GM12878 (cell line): ENCODE measurements around the gene BLOC1S2. TPM values are rescaled to one million over a fixed set of nuclear protein-coding genes. Genes with fewer than 3 reads are reported as not detected.

Experiments
- ATF7 ChIP-seq: fragments of 450-650 bp; IDR thresholded peaks from 2 replicates; pipeline ENCODE4 v1.6.1; 2016; ENCODE audit warnings: low read depth, mild to moderate bottlenecking
- BACH1 ChIP-seq: fragments of 450-650 bp; IDR thresholded peaks from 2 replicates; pipeline ENCODE4 v1.6.1; 2017; ENCODE audit warnings: mild to moderate bottlenecking, borderline replicate concordance
- BCL11A ChIP-seq: IDR thresholded peaks from 2 replicates; pipeline ENCODE4 v1.6.1; 2011; ENCODE audit warnings: low read depth, low read length
- BHLHE40 ChIP-seq, 2 experiments: fragments of 450-650 bp in 1 of 2; IDR thresholded peaks; 2 replicates each; pipeline ENCODE4 v1.6.1; 2011 to 2017; ENCODE audit warnings: low read depth in 2 of 2, borderline replicate concordance in 1 of 2, improper control_type of control experiment in 1 of 2, low read length in 1 of 2, mild to moderate bottlenecking in 1 of 2
- CBX5 ChIP-seq: sonication (generic); IDR thresholded peaks from 2 replicates; pipeline ENCODE4 v1.6.1; 2016; ENCODE audit warnings: low read depth, moderate library complexity, mild to moderate bottlenecking, inconsistent platforms
- CREM ChIP-seq: IDR thresholded peaks from 2 replicates; pipeline ENCODE4 v1.6.1; 2014; ENCODE audit warnings: antibody characterized with exemption, low read depth
- CUX1 ChIP-seq: IDR thresholded peaks from 2 replicates; pipeline ENCODE4 v1.6.1; 2012; ENCODE audit warnings: improper control_type of control experiment, low read depth, low read length; ENCODE audit not compliant: insufficient replicate concordance
- EED ChIP-seq: sonication (generic); IDR thresholded peaks from 2 replicates; pipeline ENCODE4 v1.6.1; 2016; ENCODE audit warnings: antibody characterized with exemption, low read depth
- IKZF2 ChIP-seq, 2 experiments: fragments of 450-650 bp; IDR thresholded peaks; 2 replicates each; pipeline ENCODE4 v1.6.1; 2017; ENCODE audit warnings: mild to moderate bottlenecking in 2 of 2, moderate library complexity in 2 of 2
- JUNB ChIP-seq: IDR thresholded peaks from 2 replicates; pipeline ENCODE4 v1.6.1; 2016; ENCODE audit warnings: antibody characterized with exemption, mild to moderate bottlenecking
- NBN ChIP-seq: fragments of 450-650 bp; IDR thresholded peaks from 2 replicates; pipeline ENCODE4 v1.6.1; 2016
- NFYB ChIP-seq: IDR thresholded peaks from 2 replicates; pipeline ENCODE4 v1.6.1; 2011; ENCODE audit warnings: low read depth, mild to moderate bottlenecking, low read length, improper control_type of control experiment, moderate library complexity; ENCODE audit not compliant: insufficient read depth
- NR2C1 ChIP-seq: fragments of 450-650 bp; IDR thresholded peaks from 2 replicates; pipeline ENCODE4 v1.6.1; 2017; ENCODE audit warnings: antibody characterized with exemption, mild to moderate bottlenecking, moderate library complexity
- PBX3 ChIP-seq: IDR thresholded peaks from 2 replicates; pipeline ENCODE4 v1.6.1; 2011; ENCODE audit warnings: mild to moderate bottlenecking, low read depth, low read length, moderate library complexity; ENCODE audit not compliant: insufficient replicate concordance
- POLR2AphosphoS2 ChIP-seq: IDR thresholded peaks from 2 replicates; pipeline ENCODE4 v1.6.1; 2011; ENCODE audit warnings: low read depth, mild to moderate bottlenecking, low read length, improper control_type of control experiment, moderate library complexity
- RELB ChIP-seq: fragments of 450-650 bp; IDR thresholded peaks from 2 replicates; pipeline ENCODE4 v1.6.1; 2017; ENCODE audit warnings: low read depth, mild to moderate bottlenecking, moderate library complexity
- SPI1 ChIP-seq: IDR thresholded peaks from 2 replicates; pipeline ENCODE4 v1.6.1; 2011; ENCODE audit warnings: low read depth, mild to moderate bottlenecking, low read length, moderate library complexity, borderline replicate concordance; ENCODE audit not compliant: insufficient read depth
- TCF7 ChIP-seq: IDR thresholded peaks from 2 replicates; pipeline ENCODE4 v1.6.1; 2014; ENCODE audit warnings: antibody characterized with exemption, borderline replicate concordance
- polyA plus RNA-seq, 11 experiments: library from polyadenylated mRNA; depleted of rRNA in 4 of 11; unstranded in 6 of 11; stranded (reverse) in 5 of 11; fragments of >200 nt; fragmentation: Nextera tagmentation in 4 of 11; fragmentation: Illumina TruSeq in 1 of 11; extraction: Ambion mirVana in 4 of 11; extraction: Trizol in 1 of 11; gene quantifications; 1 replicate in 1 of 11; 2 replicates in 10 of 11; pipeline versions ENCODE4 v1.2.1 to v1.2.3, GENCODE V29; 2011 to 2016; ENCODE audit warnings: inconsistent platforms in 2 of 11, missing spikeins in 2 of 11, low read depth in 1 of 11
- total RNA-seq, 4 experiments: library from RNA; depleted of rRNA in 3 of 4; stranded (reverse); fragments of >200 nt in 3 of 4; fragmentation: Illumina TruSeq in 1 of 4; extraction: Trizol in 1 of 4; gene quantifications; 2 replicates each; pipeline versions ENCODE4 v1.2.1 to v1.2.3, GENCODE V29; 2013 to 2021

BLOC1S2 gene
- total and polyA plus RNA-seq, 10 of the 15 experiments (the other 5 are each of a cell fraction or from before 2014, with no cell fraction given) = 58.6 to 164 (median 79.5) TPM

GRCh38 chr10:100327007-100327717 lies 40.7 kb upstream of the BLOC1S2 start (continued):
- TF ChIP-seq IKZF2 (IDR thresholded peaks at IDR 0.05) (peak in 1 of 2 experiments; percentile 35; a peak in 3 of 4 replicates), CUX1 (peak; percentile 32), NBN (0 out of 2 replicates have a peak, but pooled peaks have one; percentile 57), NR2C1 (no peak), TCF7 (no peak), BACH1 (no peak), BCL11A (0 out of 2 replicates have a peak, but pooled peaks have one; percentile 5), SPI1 (peak; percentile 93), CBX5 (0 out of 2 replicates have a peak, but pooled peaks have one; percentile 45), RELB (peak; percentile 44; the same call in 1 of the 2 replicates), ATF7 (peak; percentile 66), POLR2AphosphoS2 (no peak), PBX3 (peak; percentile 62), JUNB (peak; percentile 29; the same call in 1 of the 2 replicates), BHLHE40 (IDR thresholded peaks at IDR 0.05; ENCODE audit: borderline replicate concordance in 1 of 2, low read depth in 2 of 2, low read length in 1 of 2) (peak; percentile 44 to 46; a peak in 1 of 4 replicates), CREM (0 out of 2 replicates have a peak, but pooled peaks have one; percentile 18), NFYB (peak; percentile 69), EED (peak; percentile 24; the same call in 1 of the 2 replicates)
- TF ChIP-seq, all 136 proteins: peak for 28
